ENCODE data around the gene FGF14.

The FGF14 gene

DNA sequence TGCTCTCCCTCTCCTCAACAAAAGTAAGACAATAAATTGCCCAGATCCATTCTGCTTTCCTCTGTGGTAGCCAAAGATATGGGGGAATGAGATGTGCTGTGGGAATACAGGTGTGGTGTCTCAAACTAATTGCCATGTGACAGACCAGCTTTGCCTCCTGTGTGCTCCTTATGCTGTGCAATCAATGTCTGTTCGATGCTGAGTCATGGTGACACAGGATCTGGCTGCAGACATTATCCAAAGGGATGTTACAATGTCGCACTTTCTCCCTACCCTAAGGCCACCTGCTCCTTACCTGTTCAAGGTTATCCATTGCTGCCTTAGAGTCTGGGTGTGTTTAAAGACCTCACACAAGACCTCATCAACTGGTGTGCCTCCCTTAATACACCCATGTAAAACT is 32.5 kb downstream of the FGF14 start:
- peak; percentile 2 for DNase-seq (ENCODE audit: low read depth)
- TF ChIP-seq CTCF (conservative IDR thresholded peaks at IDR 0.05; ENCODE audit: low read depth, low read length): no peak
- no peak overlapping the region for H3K4me3 ChIP-seq (ENCODE audit: low read depth, low read length)

DNA sequence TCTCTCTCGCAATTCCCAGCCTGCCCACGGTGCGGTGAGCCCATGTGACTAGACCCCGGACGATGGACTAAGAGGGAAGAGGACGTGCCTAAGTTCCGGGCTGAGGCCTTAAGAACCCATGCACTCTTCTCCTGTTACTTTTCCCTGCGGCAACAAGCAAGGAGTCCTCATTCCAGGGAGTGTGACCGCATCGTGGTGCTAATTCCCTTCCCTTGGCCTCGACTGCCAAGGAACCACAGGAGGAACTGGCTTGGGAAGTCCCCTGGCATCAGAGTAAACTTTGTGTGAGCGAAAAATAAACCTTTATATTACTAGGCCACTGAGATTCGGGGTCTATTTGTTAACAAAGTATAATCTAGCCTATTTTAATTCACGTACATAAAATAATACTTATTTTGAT is 34.0 kb downstream of the FGF14 start:
- DNase-seq (ENCODE audit: low read depth): no peak
- no peak for TF ChIP-seq CTCF (conservative IDR thresholded peaks at IDR 0.05; ENCODE audit: low read depth, low read length)
- no peak overlapping the region for H3K4me3 ChIP-seq (ENCODE audit: low read depth, low read length)

GRCh38 chr13:102361113-102361512 is 40.7 kb downstream of the FGF14 start:
- DNase-seq (ENCODE audit: low read depth): no peak
- no peak for TF ChIP-seq CTCF (conservative IDR thresholded peaks at IDR 0.05; ENCODE audit: low read depth, low read length)
- H3K4me3 ChIP-seq (ENCODE audit: low read depth, low read length): no peak overlapping the region

DNA sequence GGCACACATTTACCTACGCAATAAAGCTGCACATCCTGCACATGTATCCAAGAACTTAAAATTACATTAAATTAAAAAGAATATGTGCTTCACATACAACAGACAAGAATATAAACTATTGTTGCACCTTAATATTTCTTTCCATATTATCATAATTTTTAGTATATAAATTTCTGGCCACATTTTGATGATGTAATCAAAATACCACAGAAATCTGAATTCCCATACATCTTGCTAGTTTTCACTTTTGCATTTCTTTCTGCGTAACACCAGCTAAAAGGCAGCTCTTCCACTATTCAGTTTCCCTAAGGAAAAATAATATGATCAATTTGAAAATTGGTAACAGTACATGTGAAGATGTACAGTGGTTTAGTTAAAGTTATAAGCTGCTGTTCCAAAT is 42.6 kb downstream of the FGF14 start:
- no peak for DNase-seq (ENCODE audit: low read depth)
- H3K4me3 ChIP-seq (ENCODE audit: low read depth, low read length): no peak overlapping the region

GRCh38 chr13:102355251-102355650 is 46.6 kb downstream of the FGF14 start:
- DNase-seq (ENCODE audit: low read depth): no peak
- no peak overlapping the region for H3K4me3 ChIP-seq (ENCODE audit: low read depth, low read length)
- no peak for TF ChIP-seq CTCF (conservative IDR thresholded peaks at IDR 0.05; ENCODE audit: low read depth, low read length)

More for the DNA sequence above, 42.6 kb downstream of the FGF14 start:
- no peak for TF ChIP-seq CTCF (conservative IDR thresholded peaks at IDR 0.05; ENCODE audit: low read depth, low read length)

GRCh38 chr13:102354011-102354410 is 47.8 kb downstream of the FGF14 start:
- DNase-seq (ENCODE audit: low read depth): no peak
- TF ChIP-seq CTCF (conservative IDR thresholded peaks at IDR 0.05; ENCODE audit: low read depth, low read length): no peak
- H3K4me3 ChIP-seq (ENCODE audit: low read depth, low read length): no peak overlapping the region

GRCh38 chr13:102351521-102351920 is 50.3 kb downstream of the FGF14 start:
- no peak for TF ChIP-seq CTCF (conservative IDR thresholded peaks at IDR 0.05; ENCODE audit: low read depth, low read length)
- no peak for DNase-seq (ENCODE audit: low read depth)
- no peak overlapping the region for H3K4me3 ChIP-seq (ENCODE audit: low read depth, low read length)

Measured in choroid plexus epithelial cell (primary cell).